Measurements from ENCODE around the gene HRK.

HRK gene

GRCh38 chr12:116867523-116867922 is 13.7 kb downstream of the HRK start:
- DNase-seq (ENCODE audit: low read depth in 2 of 2) = no peak

- DNase-seq (ENCODE audit: low read depth in 2 of 2) = no peak
These were observed 16.7 kb downstream of the HRK start for GRCh38 chr12:116864371-116865160.

- DNase-seq (ENCODE audit: low read depth in 2 of 2) = no peak
These were observed 17.9 kb downstream of the HRK start for GRCh38 chr12:116863275-116863767.

- DNase-seq (ENCODE audit: low read depth in 2 of 2) = no peak
These were observed 19.1 kb downstream of the HRK start for GRCh38 chr12:116862167-116862566.

- no peak for DNase-seq (ENCODE audit: low read depth in 2 of 2)
These were observed 19.9 kb downstream of the HRK start for GRCh38 chr12:116861320-116861719.

- DNase-seq (ENCODE audit: low read depth in 2 of 2) = no peak
These were observed 21.0 kb downstream of the HRK start for GRCh38 chr12:116860263-116860662.

GRCh38 chr12:116859079-116859478 is 22.2 kb downstream of the HRK start:
- no peak for DNase-seq (ENCODE audit: low read depth in 2 of 2)

DNA sequence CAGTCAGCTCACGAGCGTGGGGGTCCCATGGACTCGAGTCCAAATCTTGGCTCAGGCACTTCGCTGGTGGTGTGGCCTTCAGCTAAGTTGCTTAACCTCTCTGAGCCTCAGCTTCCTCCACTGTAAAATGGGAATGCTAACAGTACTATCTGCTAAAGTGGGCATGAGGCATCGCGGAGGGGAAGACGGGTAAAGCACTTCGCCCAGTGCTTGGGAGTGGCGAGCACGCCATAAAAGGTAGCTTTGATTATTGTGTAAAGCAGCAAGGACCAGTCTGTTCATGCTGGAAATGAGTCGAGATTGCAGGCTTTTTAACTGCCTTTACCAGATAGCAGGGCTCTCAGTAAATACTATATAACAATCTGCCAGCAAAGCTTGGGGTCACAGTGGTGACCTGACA is 24.5 kb downstream of the HRK start:
- no peak for DNase-seq (ENCODE audit: low read depth in 2 of 2)

DNA sequence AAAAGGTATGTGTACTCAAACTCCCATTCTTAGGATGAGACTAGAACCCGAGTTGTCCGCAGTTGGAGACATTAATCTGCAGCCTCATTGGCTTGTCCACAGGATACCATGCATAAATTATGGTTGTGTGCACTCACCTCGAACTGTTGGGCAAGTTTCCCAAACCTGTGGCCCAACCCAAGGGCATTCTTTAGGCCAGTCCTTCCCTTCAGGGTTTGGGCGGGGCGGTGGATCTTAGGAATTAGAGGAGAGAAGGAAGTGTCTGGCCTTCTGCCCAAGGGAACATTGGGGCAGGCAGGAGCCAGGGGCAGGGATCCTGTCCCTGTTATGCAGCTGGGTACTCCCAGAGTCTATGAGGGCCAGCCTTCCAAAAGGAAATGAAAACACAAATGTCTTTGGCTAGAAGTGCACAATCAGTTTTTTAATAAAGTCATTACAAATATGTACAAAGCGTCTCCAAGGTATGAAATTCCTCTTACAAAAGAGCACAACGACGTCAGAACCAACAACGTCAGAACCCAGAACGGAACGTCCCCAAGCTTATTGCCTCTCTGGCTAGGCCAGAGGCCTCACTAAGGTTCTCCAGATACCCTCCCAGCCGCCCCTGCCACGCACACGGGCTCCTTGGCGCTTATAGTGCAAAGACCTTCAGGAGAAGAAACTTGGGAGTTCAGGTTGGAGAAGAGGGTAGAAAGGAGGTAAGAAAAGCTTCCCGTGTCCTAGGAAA is 25.3 kb downstream of the HRK start:
- DNase-seq (ENCODE audit: low read depth in 2 of 2) = no peak

DNA sequence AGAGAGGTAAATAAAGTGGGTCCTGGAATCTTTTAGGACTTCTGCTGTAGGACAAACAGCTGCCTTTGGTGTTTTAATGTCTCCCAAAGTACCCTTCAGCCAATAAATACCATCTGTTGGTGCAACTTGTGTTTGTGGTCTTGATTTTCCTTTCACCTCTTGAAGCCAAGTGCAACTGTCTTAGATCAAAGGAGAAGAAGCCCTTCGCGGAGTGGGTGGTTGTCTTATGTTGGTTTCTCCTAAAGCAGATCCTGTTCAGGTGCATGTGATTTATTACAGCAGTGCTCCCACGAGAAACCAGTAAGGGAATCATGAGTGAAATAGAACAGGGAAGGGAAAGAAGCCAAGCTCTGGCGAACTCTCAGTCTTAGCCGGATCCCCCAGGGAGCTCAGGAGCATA is 27.7 kb downstream of the HRK start:
- DNase-seq (ENCODE audit: low read depth in 2 of 2) = no peak

- DNase-seq (ENCODE audit: low read depth in 2 of 2) = no peak
These were observed 28.9 kb downstream of the HRK start for GRCh38 chr12:116852303-116852702.

- no peak for DNase-seq (ENCODE audit: low read depth in 2 of 2)
These were observed 32.0 kb downstream of the HRK start for GRCh38 chr12:116849216-116849615.

DNA sequence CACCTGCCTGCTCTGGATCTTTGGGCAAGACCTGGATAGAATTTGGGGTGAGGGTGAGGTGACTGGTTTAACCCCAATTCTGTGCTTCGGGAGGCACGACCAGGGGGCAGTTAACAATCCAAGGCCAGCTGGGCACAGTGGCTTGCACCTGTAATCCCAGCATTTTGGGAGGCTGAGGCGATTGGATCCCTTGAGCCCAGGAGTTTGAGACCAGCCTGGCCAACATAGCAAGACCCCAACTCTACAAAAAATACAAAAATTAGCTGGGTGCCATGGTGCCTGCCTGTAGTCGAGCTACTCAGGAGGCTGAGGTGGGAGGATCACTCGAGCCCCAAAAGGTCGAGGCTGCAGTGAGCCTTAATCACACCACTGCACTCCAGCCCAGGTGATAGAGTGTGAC is 38.2 kb downstream of the HRK start:
- no peak for DNase-seq (ENCODE audit: low read depth in 2 of 2)

GRCh38 chr12:116839287-116839830 is 41.9 kb downstream of the HRK start:
- no peak for DNase-seq (ENCODE audit: low read depth in 2 of 2)

GRCh38 chr12:116838365-116838764 is 42.9 kb downstream of the HRK start:
- DNase-seq (ENCODE audit: low read depth in 2 of 2) = no peak

DNA sequence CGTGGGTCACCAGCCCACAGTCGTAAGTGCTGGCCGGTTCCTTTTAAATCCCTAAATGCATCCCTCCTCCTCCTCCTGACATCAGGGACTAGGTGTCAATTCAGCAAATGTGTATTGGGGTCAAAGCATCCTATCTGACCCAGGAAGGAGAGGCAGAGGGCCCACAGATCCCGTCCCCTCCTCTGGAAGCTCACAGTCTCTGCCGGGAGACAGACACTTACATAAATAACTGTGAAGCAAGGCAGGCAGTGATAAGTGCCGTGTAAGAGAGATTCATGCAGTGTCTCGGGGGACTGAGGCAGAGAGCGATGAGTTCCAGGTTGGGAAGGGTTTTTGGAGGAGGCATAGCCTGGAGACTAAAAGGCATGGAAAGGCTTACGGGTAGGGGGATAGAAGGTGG is 44.1 kb downstream of the HRK start:
- DNase-seq (ENCODE audit: low read depth in 2 of 2) = no peak

GRCh38 chr12:116835484-116835883 is 45.8 kb downstream of the HRK start:
- DNase-seq (ENCODE audit: low read depth in 2 of 2) = no peak

DNA sequence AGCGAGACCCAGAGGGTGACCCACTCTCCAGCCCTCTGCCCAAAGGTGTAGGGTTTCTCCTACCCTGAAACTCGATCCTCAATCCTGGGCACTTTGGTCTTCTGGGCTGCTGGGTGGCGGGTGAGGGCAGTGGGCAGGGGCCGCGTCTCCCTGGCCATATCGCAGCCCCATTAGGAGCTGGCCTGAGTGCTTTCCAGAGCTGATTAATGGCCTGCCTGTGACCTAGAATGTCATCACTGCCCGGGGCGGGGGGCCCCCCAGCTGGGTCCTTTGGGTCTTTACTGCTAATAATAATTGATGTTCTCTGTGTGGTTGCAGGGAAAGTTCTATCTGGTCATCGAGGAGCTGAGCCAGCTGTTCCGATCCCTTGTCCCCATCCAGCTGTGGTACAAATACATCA is 47.8 kb downstream of the HRK start:
- no peak for DNase-seq (ENCODE audit: low read depth in 2 of 2)

GRCh38 chr12:116832353-116832752 is 48.9 kb downstream of the HRK start:
- no peak for DNase-seq (ENCODE audit: low read depth in 2 of 2)

GRCh38 chr12:116827432-116827831 is 53.8 kb downstream of the HRK start:
- no peak for DNase-seq (ENCODE audit: low read depth in 2 of 2)

GRCh38 chr12:116821291-116821690 is 60.0 kb downstream of the HRK start:
- no peak for DNase-seq (ENCODE audit: low read depth in 2 of 2)

- DNase-seq (ENCODE audit: low read depth in 2 of 2) = no peak
These were observed 61.1 kb downstream of the HRK start for GRCh38 chr12:116820064-116820656.
